ENCODE measurements around the gene FAM89A.

Gene FAM89A

DNA sequence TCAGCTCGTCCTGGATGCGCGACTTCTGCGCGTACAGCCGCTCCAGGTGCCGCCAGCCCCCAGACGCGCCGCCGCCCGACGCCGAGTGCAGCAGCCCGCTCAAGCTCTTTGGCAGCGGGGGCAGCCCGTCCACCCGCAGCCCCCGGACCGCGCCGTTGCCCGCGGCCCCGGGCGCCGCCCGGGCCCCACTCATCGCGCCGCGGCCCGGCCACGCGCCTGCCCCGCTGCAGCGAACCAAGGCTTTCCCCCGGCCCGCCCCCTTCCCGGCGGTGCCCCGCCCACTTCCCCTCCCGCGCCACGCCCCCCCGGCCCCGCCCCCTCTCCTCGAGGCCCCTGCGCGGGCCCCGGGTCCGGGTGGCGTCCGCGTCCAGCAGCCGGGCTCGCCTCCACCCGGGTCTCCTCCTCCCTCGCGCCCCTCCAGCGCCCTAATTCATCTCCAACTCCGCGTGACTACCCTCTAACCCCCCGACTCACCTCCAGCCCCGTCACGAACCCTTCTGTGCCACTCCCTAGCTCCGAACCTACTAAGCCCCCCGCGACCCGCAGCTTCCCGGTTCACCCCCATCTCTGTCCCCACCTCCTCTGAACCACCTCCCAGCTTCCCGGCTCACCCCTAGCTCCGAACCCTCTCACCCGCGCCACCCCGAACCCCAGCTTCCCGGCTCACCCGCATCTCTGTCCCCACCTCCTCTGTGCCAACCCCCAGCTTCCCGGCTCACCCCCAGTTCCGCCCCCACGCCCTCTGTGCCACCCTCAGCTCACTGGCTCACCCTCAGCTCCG is at the start of gene FAM89A:
Gene FAM89A, minus strand, starts transcription at position 236 of the 781 bp plus-strand sequence. Its CDS starts 43 bp downstream, at position 193.
- peak; percentile 62 to 92 (median 78) for DNase-seq

DNA sequence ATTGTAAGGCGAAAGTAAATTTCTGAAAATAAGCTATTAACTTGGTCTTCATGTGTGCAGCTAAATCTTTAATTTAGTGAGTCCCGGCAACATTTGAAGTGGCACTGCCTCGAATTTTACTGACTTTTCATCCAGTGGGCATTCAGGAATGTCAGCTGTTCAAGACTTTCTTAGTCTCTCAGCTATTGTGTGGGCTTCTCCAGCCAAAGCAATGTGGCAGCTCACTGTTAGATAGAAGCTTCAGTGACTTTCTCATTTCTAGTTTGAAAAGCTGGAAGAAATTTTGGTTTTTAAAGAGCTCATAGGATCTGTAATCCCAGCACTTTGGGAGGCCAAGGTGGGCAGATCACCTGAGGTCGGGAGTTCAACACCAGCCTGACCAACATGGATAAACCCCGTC is 44.3 kb upstream of the FAM89A start:
- no peak for DNase-seq

DNA sequence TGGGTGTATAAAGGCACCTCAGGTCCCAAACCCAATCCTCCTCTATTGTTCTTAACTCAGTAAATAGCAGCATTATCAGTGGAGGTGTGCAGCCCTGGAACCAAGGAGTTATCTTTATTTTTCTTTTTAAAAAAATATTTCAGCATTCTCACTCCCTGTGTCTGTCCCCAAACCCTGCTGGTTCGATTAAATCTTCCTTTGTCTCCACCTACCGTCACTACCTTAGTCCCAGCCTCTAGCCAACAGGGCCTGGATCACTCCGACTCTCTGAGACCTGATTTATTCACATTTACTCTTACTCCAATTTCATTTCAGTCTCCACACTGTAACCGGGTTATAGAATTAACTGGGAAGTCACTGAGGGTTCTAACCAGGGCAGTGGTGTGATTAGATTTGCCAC is 39.1 kb upstream of the FAM89A start:
- no peak for DNase-seq

- DNase-seq: no peak
Observed at GRCh38 chr1:231078250-231078649, 38.2 kb upstream of the FAM89A start.

DNA sequence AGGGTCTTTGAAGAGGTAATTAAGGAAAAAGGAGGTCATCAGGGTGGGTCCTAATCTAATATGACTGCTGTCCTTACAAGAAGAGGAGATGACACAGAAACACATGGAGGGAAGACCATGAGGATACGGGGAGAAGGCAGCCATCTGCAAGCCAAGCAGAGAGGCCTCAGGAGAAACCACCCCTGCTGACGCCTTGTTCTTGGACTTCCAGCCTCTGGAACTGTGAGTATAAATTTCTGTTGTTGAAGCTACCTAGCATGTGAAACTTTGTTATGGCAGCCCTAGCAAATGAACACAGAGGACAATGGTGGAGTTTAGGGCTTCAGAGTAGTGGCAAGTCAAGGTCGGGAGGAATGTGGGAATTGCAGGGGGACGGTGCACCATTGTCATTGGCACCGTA is 36.7 kb upstream of the FAM89A start:
- DNase-seq: no peak

DNA sequence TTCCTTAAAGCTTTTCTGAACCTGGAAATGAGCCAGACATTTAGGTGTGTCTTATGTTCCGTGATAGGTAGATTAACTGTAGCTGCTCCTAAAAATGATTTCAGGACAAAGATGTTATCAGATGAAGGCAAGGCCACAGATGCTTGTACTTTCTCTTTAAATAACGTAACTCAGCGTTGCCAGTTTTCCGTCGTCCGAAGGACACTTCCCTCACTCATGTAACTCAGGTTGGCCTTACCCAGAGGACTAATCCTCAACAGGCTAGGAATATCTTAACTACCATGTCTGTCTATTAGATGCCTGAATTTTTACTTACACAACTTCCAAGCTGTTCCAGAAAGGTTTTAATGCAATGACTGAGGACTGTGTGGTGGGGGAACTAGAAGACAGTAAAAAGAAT is 35.4 kb upstream of the FAM89A start:
- DNase-seq: no peak

GRCh38 chr1:231075020-231075419 is 35.0 kb upstream of the FAM89A start:
- DNase-seq: no peak

- no peak for DNase-seq
Observed at GRCh38 chr1:231074046-231074445, 34.0 kb upstream of the FAM89A start.

- DNase-seq: no peak
Observed at GRCh38 chr1:231073331-231073730, 33.3 kb upstream of the FAM89A start.

DNA sequence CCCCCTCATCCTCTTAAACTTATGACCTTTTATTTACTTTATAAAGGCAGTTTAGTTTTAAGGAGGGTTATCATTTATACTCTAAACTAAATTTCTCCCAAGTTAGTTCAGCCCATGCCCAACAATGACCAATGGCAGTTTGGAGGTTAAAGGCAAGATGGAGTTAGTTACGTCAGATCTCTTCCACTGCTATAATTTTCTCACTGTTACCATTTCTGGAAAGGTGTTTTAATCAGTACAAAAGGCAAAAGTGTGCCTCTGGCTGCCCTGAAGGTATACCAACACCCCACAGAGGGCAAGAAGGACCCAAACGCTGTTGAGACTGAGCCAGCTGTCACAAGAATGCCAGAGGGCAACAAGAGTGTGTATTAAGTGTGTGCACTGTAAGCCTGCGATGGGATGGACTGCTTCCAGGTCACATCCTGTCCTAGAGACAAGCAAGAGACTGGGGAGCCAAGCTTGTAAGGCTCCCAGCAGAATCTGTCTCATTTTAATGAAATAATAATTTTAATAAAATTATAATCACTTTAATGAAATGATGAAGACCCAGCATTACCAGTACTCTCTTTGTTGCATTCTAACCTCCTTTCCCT is 32.5 kb upstream of the FAM89A start:
- DNase-seq: no peak

GRCh38 chr1:231072041-231072440 is 32.0 kb upstream of the FAM89A start:
- no peak for DNase-seq

DNA sequence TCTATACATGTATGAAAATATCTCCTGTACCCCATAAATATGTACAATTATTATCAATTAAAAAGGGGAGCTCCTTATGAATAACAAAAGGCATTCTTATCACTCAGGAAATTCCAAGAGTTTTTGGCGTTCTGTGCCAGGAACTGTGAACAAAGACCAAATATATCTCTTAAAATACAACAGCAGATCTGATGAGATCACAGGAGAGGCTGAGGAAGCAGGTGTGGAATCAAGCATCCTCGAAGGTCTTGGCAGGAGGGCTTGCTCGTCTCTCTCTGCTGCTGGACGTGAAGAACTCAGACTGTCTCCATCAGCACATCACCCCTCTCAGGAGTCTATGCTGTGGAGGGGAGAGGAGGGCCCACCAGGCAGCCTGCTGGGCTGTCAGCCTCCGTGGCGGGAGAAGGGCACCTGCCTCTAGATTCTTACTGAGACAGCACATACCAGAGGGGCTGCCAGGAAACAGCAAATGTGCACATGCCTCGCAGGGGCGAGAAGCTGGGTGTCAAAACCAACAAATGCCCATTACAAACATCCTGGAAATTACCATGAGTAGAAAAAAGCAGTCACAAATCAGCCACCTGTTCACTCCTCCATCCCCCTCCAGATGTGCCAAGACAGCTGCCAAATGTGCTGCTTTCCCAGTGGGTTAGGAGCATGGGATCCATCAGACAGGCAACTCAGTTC is 30.8 kb upstream of the FAM89A start:
- DNase-seq: no peak

GRCh38 chr1:231069333-231069732 is 29.3 kb upstream of the FAM89A start:
- DNase-seq: no peak

GRCh38 chr1:231068762-231069161 is 28.7 kb upstream of the FAM89A start:
- DNase-seq: no peak

- DNase-seq: no peak
Observed at GRCh38 chr1:231065510-231066241, 25.6 kb upstream of the FAM89A start.

- no peak for DNase-seq
Observed at GRCh38 chr1:231064418-231064817, 24.4 kb upstream of the FAM89A start.

- DNase-seq: no peak
Observed at GRCh38 chr1:231063331-231063730, 23.3 kb upstream of the FAM89A start.

GRCh38 chr1:231062500-231063270 is 22.6 kb upstream of the FAM89A start:
- DNase-seq: no peak

- no peak for DNase-seq
Observed at GRCh38 chr1:231059566-231060193, 19.6 kb upstream of the FAM89A start.

GRCh38 chr1:231058416-231059109 is 18.5 kb upstream of the FAM89A start:
- DNase-seq: no peak

- DNase-seq: no peak
Observed at GRCh38 chr1:231057410-231057809, 17.4 kb upstream of the FAM89A start.
